Measurements from ENCODE around the gene MED1. TPM values are rescaled to one million over a fixed set of nuclear protein-coding genes. Genes with fewer than 3 reads are reported as not detected.

Gene MED1
- total and polyA plus RNA-seq, 2 of the 4 experiments (the other 2 are of a cell fraction), result 16.9 to 24.2 TPM

GRCh38 chr17:39410279-39410678 is 40.8 kb downstream of the MED1 start:
- H3K36me3 ChIP-seq (ENCODE audit: control insufficient read depth, insufficient read depth, low read length), result peaks cover 53% of the 10 kb centered on the region
- no peaks in the 10 kb centered on the region for H4K20me1 ChIP-seq (ENCODE audit: insufficient read depth, low read length)
- no peaks in the 10 kb centered on the region for H3K27me3 ChIP-seq (ENCODE audit: control insufficient read depth, insufficient read depth, low read length)
- no peak overlapping the region for H3K23ac ChIP-seq (ENCODE audit: low read depth, low read length)
- no TSS peak for BruUV-seq (replicated peaks)
- DNase-seq (no peak), ATAC-seq (ENCODE audit: low read depth) (no peak)
- no peaks in the 10 kb centered on the region for H3K4me1 ChIP-seq (ENCODE audit: control insufficient read depth, insufficient read depth, low read length)
- H3K14ac ChIP-seq (replicated peaks; ENCODE audit: low read depth, low read length), result no peak overlapping the region
- H3K27ac ChIP-seq (ENCODE audit: insufficient read depth, low read length), result no peak overlapping the region
- H3K9ac ChIP-seq (ENCODE audit: low read depth, low read length), result no peak overlapping the region
- intact Hi-C loops (cut with micrococcal nuclease), result no loop called here
- H2BK120ac ChIP-seq (ENCODE audit: low read depth, low read length), result no peak overlapping the region
- no peak overlapping the region for H2BK15ac ChIP-seq (ENCODE audit: low read depth, low read length)
- in situ Hi-C loops (cut with MboI; ENCODE audit: low sequenced_read_pairs), result no loop called here
- H2BK20ac ChIP-seq (ENCODE audit: low read depth, low read length), result no peak overlapping the region
- H2AFZ ChIP-seq (replicated peaks; ENCODE audit: low read length, poor library complexity), result no peak overlapping the region
- H3K9me3 ChIP-seq (ENCODE audit: control insufficient read depth, insufficient read depth, low read length), result no peaks in the 10 kb centered on the region
- H3K4ac ChIP-seq (ENCODE audit: low read depth, low read length), result no peak overlapping the region
- peaks cover 7 to 23% of the 10 kb centered on the region in 2 experiments; a peak in 3 of 4 replicates for H3K79me1 ChIP-seq (ENCODE audit: low read depth in 1 of 2, low read length in 2 of 2)
- H4K5ac ChIP-seq (ENCODE audit: low read depth, low read length), result no peak overlapping the region
- no peak for TF ChIP-seq MAFK (IDR thresholded peaks at IDR 0.05; ENCODE audit: low read depth, low read length)
- peaks cover 3% of the 10 kb centered on the region; the same call in 1 of the 2 replicates for H3K9me1 ChIP-seq (ENCODE audit: insufficient read depth, low read length)
- H2AK5ac ChIP-seq (ENCODE audit: low read depth, low read length), result no peak overlapping the region
- H2AK9ac ChIP-seq (replicated peaks; ENCODE audit: low read depth, low read length, poor library complexity), result no peak overlapping the region
- CTCF ChIA-PET, result no interaction called here
- H4K91ac ChIP-seq (ENCODE audit: insufficient read depth, low read depth, low read length), result no peak overlapping the region
- no peak overlapping the region for H3K4me2 ChIP-seq (ENCODE audit: low read depth, low read length)
- H2BK5ac ChIP-seq (ENCODE audit: low read depth, low read length, poor library complexity, severe bottlenecking), result no peak overlapping the region
- H4K8ac ChIP-seq (ENCODE audit: low read depth in 2 of 2, low read length in 2 of 2), result no peak overlapping the region
- WGBS, 2 experiments (ENCODE audit: extremely low coverage in 2 of 2, insufficient read length in 1 of 2), result 100% methylated on average over 9 of the region's 13 CpGs; no CpG with 5 or more reads in 1 of the 2 experiments
- no peak overlapping the region for H3K18ac ChIP-seq (ENCODE audit: low read depth, low read length)
- dilution Hi-C loops (cut with HindIII; ENCODE audit: low sequenced_read_pairs, unreplicated experiment), result no loop called here
- H3K4me3 ChIP-seq (ENCODE audit: insufficient read depth, low read depth, low read length), result no peak overlapping the region
- no peak overlapping the region for H3K56ac ChIP-seq (ENCODE audit: extremely low read depth, insufficient read depth, low read length)
- POLR2A ChIA-PET (ENCODE audit: unreplicated experiment), result no interaction called here
